C4-2B (cell line): ENCODE data around the gene XRN2.

Experiments
- H3K27ac ChIP-seq: fragments of 450-650 bp; 2 replicates; pipeline ENCODE4 v1.5.1; 2017
- CTCF ChIP-seq: fragments of 450-650 bp; conservative IDR thresholded peaks from 2 replicates; pipeline ENCODE4 v1.5.1; 2017; ENCODE audit warnings: mild to moderate bottlenecking
- ZFX ChIP-seq: fragments of 450-650 bp; IDR thresholded peaks from 2 replicates; pipeline ENCODE4 v1.6.1; 2017

Gene XRN2

DNA sequence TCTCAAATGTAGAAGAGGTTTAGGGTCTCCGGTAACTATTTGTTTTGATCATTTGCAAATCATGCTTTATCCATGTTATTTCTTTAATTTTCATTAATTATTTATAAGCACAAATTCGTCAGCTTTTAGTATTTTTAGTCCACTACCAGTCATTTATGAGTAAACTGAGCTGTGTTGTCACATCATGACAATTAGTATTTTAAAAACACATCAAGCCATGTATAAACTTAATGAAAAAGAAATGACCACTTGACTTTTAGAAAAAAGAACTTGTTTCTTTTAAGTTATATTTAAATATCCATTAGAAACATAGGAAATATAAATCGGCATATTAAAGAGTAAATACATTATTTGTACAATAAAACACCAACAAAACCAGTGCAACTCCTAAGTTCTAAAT lies 91.4 kb downstream of the XRN2 start:
- no peak overlapping the region for H3K27ac ChIP-seq
- TF ChIP-seq ZFX (no peak), CTCF (no peak)

DNA sequence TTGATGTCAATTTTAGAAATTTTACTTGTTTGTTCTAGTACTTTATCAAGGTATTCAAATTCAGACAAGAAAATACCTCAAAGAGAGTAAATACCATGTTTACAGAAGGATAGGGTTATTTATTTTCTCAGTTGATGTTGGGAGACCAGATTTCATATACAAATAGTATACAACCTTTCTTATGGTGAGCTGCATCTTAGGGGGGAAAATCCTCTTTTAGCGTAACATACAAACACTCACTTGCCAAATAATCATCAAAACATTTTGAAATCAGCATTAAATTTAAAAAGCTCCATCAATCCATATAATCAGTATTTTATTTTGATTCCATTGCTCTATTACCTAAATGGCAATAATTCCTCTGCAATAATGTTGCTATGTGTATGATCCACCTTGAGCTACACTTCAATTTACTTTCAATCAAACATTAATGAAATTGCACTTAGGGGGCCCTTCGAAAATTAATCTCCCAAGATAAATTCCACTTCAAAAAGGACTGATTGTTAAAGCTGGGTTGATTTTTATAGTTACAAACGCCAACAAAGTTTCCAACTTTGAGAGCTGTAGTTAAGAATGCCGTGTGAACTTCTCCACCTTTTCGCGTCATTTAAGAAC lies 92.0 kb downstream of the XRN2 start:
- no peak for TF ChIP-seq CTCF
- no peak for TF ChIP-seq ZFX
- H3K27ac ChIP-seq = no peak overlapping the region

DNA sequence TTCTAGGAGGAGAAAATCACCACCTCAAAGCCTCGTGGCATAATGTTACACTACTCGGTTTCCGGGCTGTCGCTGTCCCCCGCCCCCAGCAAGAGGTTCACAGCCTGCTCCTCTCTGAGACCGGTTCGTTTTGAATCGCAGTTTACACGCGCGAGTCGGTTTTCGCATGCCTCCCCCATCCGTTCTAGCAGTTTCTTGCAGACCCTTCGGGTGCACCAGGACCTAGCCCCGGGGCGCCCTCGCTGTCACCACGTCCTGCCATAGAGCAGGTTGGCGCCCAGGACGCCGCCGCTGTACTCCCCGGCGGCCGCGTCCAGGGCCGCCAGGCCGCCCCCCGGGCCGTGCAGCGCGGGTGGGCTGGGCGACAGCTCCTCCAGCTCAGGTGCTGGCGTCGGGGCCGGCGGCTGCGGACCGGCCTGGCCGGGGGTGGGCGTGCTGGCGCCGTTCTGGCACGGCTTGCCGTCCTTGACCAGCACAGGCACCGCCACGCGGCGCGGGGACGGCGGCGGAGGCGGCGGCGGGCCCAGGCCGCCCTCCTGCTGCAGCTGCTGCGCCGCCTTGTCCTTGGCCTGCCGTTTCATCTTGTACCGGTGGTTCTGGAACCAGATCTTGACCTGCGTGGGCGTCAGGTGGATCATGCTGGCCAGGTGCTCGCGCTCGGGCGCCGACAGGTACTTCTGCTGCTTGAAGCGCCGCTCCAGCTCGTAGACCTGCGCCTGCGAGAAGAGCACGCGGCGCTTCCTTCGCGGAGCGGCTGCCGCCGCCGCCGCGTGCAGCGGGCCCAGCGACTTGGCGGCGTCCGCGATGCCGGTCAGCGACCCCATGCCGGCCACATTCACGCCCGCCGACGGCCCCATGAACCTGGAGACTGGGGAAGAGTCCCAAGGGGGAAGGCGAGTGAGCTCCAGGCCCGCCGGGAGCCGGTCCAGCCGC lies 92.8 kb downstream of the XRN2 start:
- H3K27ac ChIP-seq = no peak overlapping the region
- TF ChIP-seq ZFX = no peak
- no peak for TF ChIP-seq CTCF

DNA sequence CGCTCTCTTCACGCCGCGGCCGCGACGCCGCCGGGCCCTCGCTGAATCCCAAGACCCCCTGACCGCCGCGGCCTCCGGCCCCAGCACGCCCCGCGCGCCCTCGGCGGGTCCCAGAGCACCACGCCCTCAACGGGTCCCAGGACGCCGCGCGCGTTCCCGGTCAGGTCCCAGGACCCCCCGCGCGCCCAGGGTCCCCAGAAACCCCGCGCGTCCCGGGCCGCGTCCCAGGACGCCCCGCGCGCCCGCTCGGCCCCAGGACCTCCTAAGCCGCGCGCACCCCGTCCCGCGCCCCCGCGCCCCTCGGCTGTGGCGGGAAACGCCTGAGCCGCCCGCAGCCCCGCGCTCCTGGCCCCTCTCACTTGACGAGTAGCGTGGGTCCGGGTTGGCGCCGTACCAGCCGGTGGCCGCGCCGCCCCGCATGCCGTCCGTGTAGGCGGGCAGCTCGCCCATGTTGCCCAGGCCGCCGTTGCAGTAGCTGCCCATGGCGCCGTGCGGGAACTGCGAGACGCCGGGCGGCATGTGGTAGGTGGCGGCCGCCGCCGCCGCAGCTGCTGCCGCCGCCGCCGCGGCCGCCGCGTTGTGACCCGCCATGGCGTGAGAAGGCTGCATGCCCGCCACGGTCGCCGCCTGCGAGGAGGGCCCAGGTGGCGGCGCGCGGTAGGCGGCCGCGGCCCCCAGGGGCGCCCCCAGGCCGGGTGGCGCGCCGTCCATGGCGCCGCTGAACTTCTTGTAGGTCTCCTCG lies 93.6 kb downstream of the XRN2 start:
- TF ChIP-seq ZFX = no peak
- TF ChIP-seq CTCF = no peak
- no peak overlapping the region for H3K27ac ChIP-seq

GRCh38 chr20:21397341-21398108 lies 94.4 kb downstream of the XRN2 start, which contains the start of gene NKX2-4:
Gene NKX2-4 (minus strand): TSS chr20:21397526. CDS start chr20:21397399, 127 bp downstream.
- no peak for TF ChIP-seq CTCF
- TF ChIP-seq ZFX = no peak
- no peak within 1 kb of the TSS for H3K27ac ChIP-seq

DNA sequence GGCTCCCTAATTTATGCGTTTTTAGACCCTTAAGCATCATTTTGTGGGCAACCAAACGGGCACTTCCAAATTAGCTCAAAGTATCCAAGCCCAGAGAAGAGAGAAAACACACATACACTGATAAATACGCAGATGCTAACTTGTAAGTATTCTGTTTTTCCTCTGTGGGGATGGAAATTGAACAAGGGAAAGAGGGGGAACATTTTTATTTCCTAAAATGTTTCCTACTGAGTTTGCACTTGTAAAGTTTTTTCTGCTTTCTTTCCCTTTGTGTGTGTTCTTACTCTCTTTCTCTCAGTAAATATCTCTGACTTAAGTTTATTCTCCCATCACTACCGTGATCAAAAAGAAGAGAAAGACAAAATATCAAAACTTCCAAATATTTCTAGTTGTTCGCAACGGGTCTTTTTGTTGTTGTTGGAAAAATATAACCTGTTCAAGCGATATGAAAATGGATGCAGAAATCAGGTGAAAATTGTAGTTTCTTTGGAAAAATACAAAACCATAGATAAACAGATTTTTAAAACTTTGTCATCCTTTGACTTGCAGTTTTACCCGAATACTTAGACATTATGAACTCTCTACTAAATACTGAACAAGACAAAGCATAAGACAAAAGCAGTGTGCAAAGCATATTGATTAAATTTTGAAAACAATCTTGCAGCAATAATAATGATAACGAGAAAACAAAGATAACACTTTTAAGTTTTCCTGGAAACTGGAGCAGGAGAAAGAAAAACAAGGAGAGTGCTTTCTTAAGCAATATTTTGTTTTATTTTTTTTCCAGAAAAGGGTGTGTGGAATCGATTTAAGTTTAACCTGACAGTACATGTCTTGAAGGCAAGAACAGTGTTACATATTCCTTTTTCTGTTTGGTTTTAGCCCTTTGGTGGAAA lies 95.2 kb downstream of the XRN2 start:
- no peak for TF ChIP-seq ZFX
- TF ChIP-seq CTCF = no peak
- H3K27ac ChIP-seq = no peak overlapping the region
